ENCODE results near the gene NEXMIF. TPM values are rescaled to one million over a fixed set of nuclear protein-coding genes. Genes with fewer than 3 reads are reported as not detected.
"Not testable (repeated sequence)": the region's sequence is repeated elsewhere in the genome, so short reads cannot be mapped to it uniquely, and the experiment has no call there.

Gene NEXMIF
- total RNA-seq, 1 donor from 2014 or later: 0.03 TPM

DNA sequence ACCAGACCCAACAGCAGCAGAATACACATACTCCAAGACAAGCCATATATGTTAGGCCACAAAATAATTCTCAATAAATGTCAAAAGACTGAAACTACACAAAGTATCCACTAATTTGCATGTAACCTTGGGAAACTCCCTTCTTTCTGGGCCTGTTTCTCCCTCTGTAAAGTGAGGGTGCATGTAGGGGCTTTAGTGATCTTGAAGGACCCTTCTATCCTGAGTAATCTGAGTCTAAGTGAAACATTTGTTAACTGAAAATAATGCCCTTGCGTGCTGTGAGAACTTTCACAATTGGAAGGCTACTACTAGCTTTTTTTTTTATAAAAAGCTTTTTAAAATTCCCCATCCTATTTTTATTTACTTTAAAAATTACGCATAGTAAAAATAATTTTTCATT is 125.2 kb downstream of the NEXMIF start:
- ATAC-seq (no peak), DNase-seq (ENCODE audit: low spot score) (no peak)

DNA sequence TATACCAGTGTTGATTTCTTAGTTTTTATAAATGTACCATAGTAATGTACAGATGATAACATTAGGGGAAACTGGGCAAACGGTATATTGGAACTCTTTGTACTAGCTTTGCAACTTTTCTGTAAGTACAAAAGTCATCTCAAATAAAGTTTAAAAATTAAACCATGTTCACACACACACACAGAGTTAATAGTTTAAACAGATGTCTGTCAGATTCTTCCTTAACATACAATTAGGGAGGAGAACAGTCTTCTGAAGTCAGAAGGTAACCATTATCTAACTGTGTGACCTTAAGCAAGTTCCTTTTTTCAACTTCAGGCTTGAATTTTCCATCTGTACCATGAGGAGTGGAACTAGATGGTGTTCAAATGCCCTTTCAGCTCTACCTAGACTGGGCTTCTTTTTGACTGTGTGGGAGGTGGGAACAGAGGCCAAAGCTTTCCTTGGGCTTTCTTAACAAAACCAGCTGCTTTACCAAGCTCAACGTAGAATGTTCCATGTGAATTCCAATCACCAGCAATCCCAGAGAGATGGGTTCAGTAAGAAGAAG is 127.8 kb downstream of the NEXMIF start:
- ATAC-seq: no peak
- no peak for DNase-seq (ENCODE audit: low spot score)

DNA sequence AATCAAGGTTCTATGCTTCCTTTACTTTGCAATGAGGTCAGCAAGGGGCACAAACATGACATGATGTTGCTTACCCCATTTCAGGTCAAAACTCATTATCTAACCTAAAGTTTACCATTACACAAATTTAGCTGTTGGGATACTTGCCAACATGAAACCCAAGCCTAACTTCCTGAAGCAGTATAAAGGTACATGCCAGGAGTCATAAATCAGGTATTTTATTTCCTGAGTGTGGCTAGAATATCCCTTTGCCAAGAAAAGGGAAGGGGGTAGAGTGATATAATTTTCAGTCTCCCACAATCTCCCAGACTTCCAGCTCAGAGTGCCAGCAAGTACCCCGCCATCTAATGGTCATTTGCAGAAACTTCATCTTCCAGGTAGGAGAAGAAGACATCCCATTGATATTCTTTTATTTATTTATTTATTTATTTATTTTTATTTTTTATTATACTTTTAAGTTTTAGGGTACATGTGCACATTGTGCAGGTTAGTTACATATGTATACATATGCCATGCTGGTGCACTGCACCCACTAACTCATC is 136.6 kb downstream of the NEXMIF start:
- no peak for ATAC-seq
- no peak for DNase-seq (ENCODE audit: low spot score)

DNA sequence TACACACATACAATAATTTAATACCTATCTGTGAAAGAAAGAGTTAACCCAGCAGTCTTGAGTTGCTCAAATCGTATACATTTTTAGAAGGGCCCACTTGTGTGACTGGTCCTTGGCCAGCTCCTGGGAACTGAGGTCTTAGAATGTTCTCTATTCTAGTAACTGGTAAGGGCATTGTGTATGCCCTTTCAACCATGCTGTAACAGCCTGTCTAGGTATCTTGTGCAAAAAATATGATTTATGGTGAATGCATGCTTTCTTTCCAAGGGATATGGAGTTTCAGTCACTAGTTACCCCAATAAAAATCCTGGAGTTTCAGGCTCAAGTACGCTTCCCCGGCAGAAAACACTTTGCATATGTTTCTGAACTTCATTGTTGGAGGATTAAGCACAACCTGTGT is 140.6 kb downstream of the NEXMIF start:
- no peak for ATAC-seq
- no peak for DNase-seq (ENCODE audit: low spot score)

DNA sequence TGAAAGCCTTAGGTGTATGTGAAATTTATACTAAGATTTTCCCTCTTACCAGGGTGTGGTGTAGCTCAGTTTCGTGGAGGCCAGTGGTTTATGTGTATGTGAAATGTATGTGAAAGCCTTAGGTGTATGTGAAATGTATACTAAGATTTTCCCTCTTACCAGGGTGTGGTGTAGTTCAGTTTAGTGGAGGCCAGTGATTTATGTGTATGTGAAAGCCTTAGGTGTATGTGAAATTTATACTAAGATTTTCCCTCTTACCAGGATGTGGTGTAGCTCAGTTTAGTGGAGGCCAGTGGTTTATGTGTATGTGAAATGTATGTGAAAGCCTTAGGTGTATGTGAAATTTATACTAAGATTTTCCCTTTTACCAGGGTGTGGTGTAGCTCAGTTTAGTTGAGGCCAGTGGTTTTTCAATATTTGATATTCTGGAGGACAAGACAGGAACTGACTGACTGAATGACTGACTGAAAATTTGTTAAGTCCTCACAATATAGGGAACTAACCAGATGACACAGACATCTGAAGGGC is 143.7 kb downstream of the NEXMIF start:
- DNase-seq (ENCODE audit: low spot score) (no peak), ATAC-seq (no peak)

DNA sequence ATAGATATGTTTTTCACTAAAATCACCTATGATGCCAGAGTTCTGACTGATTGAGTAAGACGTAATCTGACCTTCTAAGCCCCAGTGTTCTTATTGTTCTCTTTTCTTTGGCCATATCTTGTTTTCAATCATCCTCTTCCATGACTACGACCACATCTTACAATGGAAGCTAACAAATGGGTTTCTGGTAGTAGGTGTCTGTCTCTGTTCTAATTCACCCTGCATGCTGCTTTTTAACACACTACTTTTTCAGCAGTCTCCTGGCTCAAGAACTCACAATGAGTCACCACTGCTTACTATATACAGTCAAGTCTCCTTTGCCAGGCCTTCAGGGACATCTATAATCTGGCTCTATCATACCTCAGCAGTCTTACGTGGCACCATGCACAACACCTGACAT is 146.1 kb downstream of the NEXMIF start:
- ATAC-seq (no peak), DNase-seq (ENCODE audit: low spot score) (no peak)

DNA sequence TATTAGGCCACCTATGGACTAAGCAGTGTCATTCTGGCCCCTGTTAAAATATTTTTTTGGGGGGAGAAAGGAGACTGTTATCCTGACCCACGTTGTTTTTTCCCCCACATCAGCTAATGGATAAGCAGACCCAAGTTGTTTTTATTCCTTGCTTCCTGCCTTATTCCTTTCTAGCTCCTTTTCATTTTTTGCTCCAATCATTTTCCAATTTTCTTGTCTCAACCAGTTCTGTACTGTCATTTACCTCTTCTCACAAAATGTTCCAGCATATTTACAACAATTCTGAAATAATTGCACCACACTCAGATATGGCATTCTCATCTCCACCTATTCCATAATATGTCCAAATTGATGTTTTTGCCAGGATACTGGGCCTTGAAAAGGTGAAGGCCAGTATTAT is 150.3 kb downstream of the NEXMIF start:
- no peak for DNase-seq (ENCODE audit: low spot score)
- no peak for ATAC-seq

DNA sequence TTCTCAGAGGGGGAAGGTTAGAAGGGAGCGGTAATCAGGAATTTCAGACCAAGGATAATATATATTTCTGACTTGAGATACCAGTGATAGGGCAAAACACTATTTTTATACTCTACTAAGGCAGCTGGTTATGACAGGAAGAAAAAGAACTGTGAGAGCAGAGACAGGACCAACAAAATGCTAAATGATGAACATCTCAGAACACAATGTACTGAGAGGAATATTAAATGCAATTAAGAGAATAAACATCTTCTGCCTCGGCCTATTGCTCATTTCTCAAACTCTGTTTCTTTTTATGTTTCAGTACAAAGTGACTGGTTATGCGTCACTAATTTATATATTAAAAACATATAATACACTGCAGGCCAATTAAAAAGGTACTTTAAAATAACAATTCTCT is 188.8 kb downstream of the NEXMIF start:
- ATAC-seq (no peak), DNase-seq (ENCODE audit: low spot score) (no peak)

DNA sequence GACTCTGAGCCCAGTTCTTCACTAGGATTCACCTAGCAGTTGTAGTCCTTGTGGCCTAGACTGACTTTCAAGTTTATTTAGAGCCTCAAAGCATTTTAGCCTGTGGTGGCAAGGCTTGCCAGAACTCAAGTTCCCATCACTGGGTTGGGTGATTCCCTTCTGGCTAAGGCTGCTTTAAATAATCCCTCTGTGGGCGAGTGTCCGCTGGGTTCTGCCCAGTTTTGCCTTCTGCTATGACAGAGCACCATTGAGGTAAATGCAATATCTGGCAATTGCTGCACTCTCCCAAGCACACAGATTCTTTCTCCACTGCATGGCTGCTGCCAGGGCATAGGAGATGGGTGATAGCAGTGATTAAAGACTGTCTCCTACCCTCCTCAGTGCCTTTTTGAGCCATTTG is 220.0 kb downstream of the NEXMIF start:
- no peak for ATAC-seq
- no peak for DNase-seq (ENCODE audit: low spot score)

DNA sequence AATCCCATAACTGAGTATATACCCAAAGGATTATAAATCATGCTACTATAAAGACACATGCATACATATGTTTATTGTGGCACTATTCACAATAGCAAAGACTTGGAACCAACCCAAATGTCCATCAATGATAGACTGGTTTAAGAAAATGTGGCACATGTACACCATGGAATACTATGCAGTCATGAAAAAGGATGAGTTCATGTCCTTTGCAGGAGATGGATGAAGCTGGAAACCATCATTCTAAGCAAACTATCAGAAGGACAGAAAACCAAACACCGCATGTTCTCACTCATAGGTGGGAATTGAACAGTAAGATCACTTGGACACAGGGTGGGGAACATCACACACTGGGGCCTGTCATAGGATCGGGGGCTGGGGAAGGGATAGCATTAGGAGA is 223.9 kb downstream of the NEXMIF start:
- DNase-seq (ENCODE audit: low spot score); ATAC-seq: not testable (repeated sequence)

DNA sequence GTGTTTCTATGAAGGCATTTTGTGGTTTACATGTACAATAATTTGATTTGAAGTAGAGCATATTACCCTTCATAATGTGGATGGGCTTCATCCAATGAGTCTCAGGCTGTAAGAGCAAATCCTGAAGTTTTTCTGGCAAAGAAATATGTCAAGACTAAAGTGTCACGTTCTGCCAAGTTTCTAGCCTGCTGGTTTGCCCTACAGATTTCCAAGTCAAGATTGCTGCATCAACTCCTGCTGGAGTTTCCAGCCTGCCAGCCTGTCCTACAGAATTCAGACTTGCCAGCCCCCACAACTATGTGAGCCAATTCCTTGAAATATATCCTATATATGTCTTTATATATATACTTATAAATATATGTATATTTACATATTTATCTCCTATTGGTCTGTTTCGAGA is 240.8 kb downstream of the NEXMIF start:
- DNase-seq (ENCODE audit: low spot score): no peak
- ATAC-seq: no peak

Other genes with a start within 250 kb of the NEXMIF start
- 16.9 TPM for gene ABCB7, start 230.8 kb upstream of the NEXMIF start, total RNA-seq